DMS79 (cell line): ENCODE data around the gene DNAI1.

Experiments used
- DNase-seq: peaks from one replicate; lab custom pipeline; 2025; lab: John Stamatoyannopoulos, UW

DNAI1 gene

GRCh38 chr9:34558919-34559623 is 100.5 kb downstream of the DNAI1 start:
- no peak for DNase-seq

DNA sequence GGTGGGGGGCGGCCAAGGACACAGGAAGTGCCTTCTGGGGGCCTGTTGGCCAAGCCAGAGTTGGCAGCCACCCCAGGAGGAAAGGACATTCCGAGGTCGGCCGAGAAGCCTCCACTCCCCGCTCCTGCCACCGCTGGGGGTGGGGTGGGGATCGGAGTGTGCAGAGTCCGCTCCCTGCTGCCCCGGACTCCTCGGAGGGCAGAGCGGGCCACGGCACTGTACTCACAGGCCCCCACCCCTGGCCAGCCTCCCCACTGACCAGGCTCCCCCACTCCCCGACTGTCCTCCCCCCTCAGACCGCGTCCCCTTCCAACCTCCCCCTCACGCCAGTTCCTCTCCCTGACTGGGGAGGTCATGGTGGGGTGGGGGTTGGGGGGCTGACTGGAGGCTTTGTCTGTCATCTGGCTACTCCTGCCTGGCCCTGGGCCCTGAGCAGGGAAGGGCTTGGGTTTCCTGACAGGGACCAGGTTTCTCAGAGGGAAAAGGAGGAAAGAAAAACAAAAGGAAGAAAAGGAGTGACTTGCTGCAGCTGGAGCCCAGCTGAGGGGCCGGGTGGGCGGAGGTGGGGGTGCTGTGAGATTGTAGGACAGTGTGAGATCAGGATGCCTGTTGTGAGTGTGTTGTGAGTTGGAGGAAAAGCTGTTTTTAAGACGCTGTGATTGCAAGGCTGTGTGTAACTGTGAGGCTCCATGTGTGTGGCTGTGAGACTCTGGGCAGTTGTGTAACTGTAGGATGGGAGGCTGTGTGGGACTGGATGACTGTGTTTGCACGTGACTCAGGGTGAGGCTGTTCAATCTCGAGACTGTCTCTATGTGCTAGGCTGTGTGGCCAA is 101.2 kb downstream of the DNAI1 start:
- DNase-seq = no peak

DNA sequence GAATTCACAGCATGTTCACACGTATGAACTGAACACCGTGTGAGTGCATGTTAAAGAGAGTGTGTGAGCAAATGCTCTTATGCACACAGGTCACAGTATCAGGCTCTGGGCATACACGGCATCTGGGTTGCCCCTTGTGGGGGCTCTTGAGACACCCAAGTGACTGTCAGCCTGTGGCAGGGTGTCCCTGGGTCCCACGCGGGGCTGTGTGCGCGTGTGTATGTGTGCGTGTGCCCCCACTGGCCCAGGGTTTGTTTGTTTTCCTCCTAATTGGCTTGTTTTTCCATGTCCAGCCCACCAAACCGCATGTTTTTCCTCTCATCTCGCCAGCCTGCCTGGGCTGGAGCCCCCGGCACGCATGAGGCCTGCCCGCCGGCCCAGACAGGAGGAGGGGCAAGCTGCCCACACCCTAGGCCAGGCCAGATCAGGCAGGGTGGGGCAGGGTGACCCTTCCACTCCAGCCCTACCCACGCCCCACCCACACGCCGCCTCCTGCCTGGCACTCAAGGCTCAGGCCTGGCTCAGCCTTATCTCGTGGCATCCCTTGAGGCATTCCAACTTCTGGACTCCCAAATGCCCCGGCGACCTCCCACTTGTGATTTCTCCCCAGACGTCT is 102.1 kb downstream of the DNAI1 start:
- DNase-seq = no peak

- no peak for DNase-seq
These were observed 103.6 kb downstream of the DNAI1 start for GRCh38 chr9:34562135-34562745.

DNA sequence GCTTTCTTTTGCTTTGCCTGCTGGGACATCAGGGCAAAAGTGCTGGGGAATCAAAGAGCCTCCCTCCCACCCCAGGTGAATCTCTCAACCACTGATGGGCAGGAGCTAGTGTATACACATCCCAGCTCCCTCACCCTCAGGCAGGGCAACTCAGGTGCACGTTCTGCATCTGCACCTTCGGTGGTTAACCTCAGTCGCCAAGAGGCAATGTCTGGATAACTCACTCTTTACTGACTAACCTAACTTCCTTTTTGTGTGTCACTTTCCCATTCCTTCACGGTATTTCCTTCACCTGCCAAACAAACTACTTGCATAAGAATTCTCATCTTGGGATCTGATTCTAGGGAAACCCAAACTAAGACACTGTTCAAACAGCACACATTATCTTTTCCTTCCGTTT is 104.7 kb downstream of the DNAI1 start:
- no peak for DNase-seq

GRCh38 chr9:34564617-34565016 is 106.0 kb downstream of the DNAI1 start:
- no peak for DNase-seq

DNA sequence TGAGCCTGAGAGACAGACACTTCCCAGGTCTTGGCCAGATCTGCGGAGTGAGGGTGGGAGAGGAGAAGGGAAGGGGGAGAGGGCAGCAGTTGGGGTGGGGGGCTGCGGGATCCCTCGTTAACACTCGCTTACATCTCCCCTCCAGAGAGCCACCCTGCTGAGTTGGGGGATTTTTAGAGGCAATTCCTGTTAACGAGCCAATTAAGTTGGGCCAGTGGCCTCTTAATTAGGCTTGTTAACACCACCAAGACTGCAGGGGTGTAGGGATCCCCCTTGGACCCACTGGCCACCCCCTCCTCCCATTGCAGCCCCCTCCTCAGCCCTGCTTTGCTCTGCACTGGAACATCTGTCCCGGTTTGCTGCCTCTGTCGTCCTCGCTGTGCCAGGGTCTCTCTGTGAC is 107.3 kb downstream of the DNAI1 start:
- no peak for DNase-seq

DNA sequence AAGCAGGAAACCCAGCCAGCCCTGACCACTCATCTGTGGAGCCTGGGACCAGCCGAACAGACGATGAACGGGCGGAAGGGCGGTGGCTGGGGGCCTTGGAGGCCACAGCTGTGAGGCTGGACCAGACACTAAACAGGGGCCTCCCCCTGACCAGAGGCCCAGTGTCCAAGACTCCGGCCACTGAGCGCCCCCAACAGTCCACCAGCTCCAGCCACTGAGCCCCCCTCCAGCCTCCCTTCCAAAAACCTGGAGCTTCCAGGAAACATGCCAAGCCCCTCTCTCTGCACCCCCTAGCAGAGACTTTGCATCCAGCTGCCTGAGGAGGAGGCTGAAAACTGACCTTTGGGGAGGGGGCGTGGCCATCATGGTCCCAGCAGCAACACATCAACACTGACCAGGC is 107.7 kb downstream of the DNAI1 start:
- DNase-seq = no peak

GRCh38 chr9:34566972-34567371 is 108.4 kb downstream of the DNAI1 start:
- DNase-seq = no peak

GRCh38 chr9:34568133-34568532 is 109.5 kb downstream of the DNAI1 start:
- DNase-seq = no peak

GRCh38 chr9:34568774-34569173 is 110.2 kb downstream of the DNAI1 start:
- DNase-seq = no peak

DNA sequence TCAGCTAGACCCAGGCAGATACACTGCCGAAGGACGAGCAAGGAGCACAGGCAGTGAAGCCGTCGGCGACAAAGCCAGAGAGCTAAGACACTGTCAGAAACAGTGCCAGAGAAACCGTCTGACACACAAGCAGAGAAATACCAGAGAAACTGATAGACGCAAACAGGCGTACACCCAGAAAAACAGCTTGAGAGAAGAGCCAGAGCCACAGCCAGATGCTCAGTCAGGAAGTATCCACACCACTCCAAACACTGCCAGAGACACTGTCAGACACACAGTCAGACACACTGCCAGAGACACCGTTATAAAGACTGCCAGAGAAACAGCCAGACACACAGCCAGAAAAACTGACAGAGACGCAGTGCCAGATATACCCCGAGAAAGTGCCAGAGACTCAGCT is 111.8 kb downstream of the DNAI1 start:
- no peak for DNase-seq
